Mesothelial cell of epicardium (in vitro differentiated cells): ENCODE data around the gene THEMIS2. TPM values are rescaled to one million over a fixed set of nuclear protein-coding genes. Genes with fewer than 3 reads are reported as not detected.

Experiments used
- DNase-seq, 2 experiments: peaks; one replicate each; pipeline ENCODE4 v3.0.0; 2021; ENCODE audit warnings: low spot score in 2 of 2; ENCODE audit not compliant: unreplicated experiment in 2 of 2
- H3K27ac Mint-ChIP-seq: 2 replicates; pipeline ENCODE4 v1.8.0; 2021; ENCODE audit warnings: mixed read lengths
- H3K27me3 Mint-ChIP-seq: 2 replicates; pipeline ENCODE4 v1.8.0; 2021; ENCODE audit warnings: low read depth, mixed read lengths
- H3K36me3 Mint-ChIP-seq: 2 replicates; pipeline ENCODE4 v1.8.0; 2021; ENCODE audit warnings: mixed read lengths
- H3K4me1 Mint-ChIP-seq: 2 replicates; pipeline ENCODE4 v1.8.0; 2021; ENCODE audit warnings: mixed read lengths
- H3K4me3 Mint-ChIP-seq: 2 replicates; pipeline ENCODE4 v1.8.0; 2021; ENCODE audit warnings: mild to moderate bottlenecking, moderate library complexity, mixed read lengths
- H3K9me3 Mint-ChIP-seq: 2 replicates; pipeline ENCODE4 v1.8.0; 2021; ENCODE audit warnings: mixed read lengths
- total RNA-seq: library from RNA; stranded (reverse); gene quantifications from 3 replicates; pipeline ENCODE4 v1.2.1, GENCODE V29; 2021
- TF ChIP-seq, protein P1 (sequence below): fragments of 200-600 bp; sonication (generic); IDR thresholded peaks from one replicate; pipeline ENCODE4 v1.5.0; 2021; ENCODE audit warnings: antibody characterized with exemption; ENCODE audit not compliant: unreplicated experiment

THEMIS2 gene
- total RNA-seq, 1 donor from 2014 or later = 0.63 TPM

DNA sequence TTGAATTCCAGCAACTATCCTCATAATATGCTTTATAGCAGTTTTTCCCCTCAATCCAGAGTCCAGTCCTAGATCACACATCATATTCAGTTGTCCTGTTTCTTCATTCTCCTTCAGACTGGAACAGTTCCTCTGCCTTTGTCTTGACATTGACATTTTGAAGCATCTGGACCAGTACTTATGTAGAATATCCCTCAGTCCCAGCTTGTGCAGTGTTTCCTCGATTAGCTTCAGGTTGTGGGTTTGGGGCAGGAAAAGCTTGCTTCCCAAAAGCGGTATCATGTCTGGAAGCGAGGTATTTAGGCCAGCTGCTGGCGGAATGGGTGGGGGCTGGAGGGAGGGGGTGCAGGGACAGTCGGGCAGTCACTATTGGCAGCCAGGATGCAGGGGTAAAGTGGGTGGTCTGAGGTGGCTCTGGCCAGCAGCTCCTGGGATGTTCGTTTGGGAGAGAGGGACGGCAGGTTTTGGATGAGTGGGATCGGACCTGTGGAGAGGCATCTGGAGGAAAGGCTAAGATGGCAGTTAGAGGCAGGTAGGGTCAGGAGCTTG is 6.5 kb downstream of the THEMIS2 start:
- no peak overlapping the region for H3K4me3 Mint-ChIP-seq
- TF ChIP-seq, protein P1, sequence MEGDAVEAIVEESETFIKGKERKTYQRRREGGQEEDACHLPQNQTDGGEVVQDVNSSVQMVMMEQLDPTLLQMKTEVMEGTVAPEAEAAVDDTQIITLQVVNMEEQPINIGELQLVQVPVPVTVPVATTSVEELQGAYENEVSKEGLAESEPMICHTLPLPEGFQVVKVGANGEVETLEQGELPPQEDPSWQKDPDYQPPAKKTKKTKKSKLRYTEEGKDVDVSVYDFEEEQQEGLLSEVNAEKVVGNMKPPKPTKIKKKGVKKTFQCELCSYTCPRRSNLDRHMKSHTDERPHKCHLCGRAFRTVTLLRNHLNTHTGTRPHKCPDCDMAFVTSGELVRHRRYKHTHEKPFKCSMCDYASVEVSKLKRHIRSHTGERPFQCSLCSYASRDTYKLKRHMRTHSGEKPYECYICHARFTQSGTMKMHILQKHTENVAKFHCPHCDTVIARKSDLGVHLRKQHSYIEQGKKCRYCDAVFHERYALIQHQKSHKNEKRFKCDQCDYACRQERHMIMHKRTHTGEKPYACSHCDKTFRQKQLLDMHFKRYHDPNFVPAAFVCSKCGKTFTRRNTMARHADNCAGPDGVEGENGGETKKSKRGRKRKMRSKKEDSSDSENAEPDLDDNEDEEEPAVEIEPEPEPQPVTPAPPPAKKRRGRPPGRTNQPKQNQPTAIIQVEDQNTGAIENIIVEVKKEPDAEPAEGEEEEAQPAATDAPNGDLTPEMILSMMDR = no peak
- peaks cover 3% of the 10 kb centered on the region for H3K27me3 Mint-ChIP-seq
- H3K4me1 Mint-ChIP-seq = no peaks in the 10 kb centered on the region
- no peak for DNase-seq
- no peak overlapping the region for H3K27ac Mint-ChIP-seq
- H3K9me3 Mint-ChIP-seq = no peaks in the 10 kb centered on the region
- no peaks in the 10 kb centered on the region for H3K36me3 Mint-ChIP-seq

DNA sequence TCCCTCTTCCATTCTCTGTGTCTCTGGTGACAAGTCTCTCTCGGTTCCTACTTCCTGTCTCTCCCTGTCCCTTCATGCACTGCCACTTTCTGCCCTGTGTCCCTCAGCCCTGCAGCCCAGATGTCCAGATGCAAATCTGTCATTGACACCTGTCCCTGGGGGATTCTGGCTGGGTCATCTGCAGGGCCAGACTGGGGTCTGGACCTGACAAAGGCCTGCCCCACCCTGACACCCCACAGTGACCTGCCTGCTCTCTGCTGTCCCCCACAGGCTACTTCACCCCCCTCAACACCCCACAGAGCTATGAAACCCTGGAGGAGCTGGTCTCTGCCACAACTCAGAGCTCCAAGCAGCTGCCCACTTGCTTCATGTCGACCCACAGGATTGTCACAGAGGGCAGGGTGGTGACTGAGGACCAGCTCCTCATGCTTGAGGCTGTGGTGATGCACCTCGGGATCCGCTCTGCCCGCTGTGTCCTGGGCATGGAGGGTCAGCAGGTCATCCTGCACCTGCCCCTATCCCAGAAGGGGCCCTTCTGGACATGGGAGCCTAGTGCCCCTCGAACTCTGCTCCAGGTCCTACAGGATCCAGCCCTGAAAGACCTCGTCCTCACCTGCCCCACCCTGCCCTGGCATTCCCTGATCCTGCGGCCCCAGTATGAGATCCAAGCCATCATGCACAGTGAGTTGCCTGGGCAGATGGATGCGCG is 7.2 kb downstream of the THEMIS2 start:
- TF ChIP-seq, protein P1 = no peak
- H3K36me3 Mint-ChIP-seq = peaks cover 2% of the 10 kb centered on the region
- no peaks in the 10 kb centered on the region for H3K9me3 Mint-ChIP-seq
- no peaks in the 10 kb centered on the region for H3K4me1 Mint-ChIP-seq
- DNase-seq = no peak
- H3K27ac Mint-ChIP-seq = no peak overlapping the region
- no peak overlapping the region for H3K4me3 Mint-ChIP-seq
- peaks cover 3% of the 10 kb centered on the region for H3K27me3 Mint-ChIP-seq

DNA sequence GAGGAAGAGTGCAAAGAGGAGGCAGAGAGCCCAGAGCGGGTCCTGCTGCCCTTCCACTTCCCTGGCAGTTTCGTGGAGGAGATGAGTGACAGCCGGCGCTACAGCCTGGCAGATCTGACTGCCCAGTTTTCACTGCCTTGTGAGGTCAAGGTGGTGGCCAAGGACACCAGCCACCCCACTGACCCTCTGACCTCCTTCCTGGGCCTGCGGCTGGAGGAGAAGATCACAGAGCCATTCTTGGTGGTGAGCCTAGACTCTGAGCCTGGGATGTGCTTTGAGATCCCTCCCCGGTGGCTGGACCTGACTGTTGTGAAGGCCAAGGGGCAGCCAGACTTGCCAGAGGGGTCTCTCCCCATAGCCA is 10.2 kb downstream of the THEMIS2 start:
- TF ChIP-seq, protein P1 = no peak
- Mint-ChIP-seq H3K4me1 (no peaks in the 10 kb centered on the region), H3K4me3 (no peak overlapping the region), H3K27ac (no peak overlapping the region), H3K36me3 (peaks cover 3% of the 10 kb centered on the region), H3K9me3 (no peaks in the 10 kb centered on the region), H3K27me3 (no peaks in the 10 kb centered on the region)
- DNase-seq = no peak

DNA sequence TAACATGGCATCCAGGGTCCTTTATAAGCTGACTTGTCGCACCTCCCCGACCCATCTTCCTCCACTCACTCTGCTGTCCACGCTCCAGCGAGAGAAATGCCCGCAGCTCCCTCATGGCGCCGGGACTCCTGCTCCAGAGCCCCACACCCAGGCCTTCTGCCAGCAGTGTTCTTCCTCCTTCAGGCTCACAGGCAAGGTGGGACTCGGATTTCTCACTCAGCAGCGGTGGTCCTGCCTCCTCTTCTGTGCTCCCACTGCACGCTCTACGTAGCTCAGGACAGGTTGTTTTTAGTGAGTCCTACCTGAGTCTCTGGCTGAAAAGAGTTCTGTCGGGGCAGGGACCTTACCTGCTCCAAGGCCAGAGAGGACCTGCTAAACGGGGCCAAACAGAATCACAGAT is 11.2 kb downstream of the THEMIS2 start:
- TF ChIP-seq, protein P1 = no peak
- H3K9me3 Mint-ChIP-seq = no peaks in the 10 kb centered on the region
- no peaks in the 10 kb centered on the region for H3K4me1 Mint-ChIP-seq
- H3K27ac Mint-ChIP-seq = no peak overlapping the region
- no peak for DNase-seq
- peaks cover 4% of the 10 kb centered on the region for H3K36me3 Mint-ChIP-seq
- H3K4me3 Mint-ChIP-seq = no peak overlapping the region
- no peaks in the 10 kb centered on the region for H3K27me3 Mint-ChIP-seq

DNA sequence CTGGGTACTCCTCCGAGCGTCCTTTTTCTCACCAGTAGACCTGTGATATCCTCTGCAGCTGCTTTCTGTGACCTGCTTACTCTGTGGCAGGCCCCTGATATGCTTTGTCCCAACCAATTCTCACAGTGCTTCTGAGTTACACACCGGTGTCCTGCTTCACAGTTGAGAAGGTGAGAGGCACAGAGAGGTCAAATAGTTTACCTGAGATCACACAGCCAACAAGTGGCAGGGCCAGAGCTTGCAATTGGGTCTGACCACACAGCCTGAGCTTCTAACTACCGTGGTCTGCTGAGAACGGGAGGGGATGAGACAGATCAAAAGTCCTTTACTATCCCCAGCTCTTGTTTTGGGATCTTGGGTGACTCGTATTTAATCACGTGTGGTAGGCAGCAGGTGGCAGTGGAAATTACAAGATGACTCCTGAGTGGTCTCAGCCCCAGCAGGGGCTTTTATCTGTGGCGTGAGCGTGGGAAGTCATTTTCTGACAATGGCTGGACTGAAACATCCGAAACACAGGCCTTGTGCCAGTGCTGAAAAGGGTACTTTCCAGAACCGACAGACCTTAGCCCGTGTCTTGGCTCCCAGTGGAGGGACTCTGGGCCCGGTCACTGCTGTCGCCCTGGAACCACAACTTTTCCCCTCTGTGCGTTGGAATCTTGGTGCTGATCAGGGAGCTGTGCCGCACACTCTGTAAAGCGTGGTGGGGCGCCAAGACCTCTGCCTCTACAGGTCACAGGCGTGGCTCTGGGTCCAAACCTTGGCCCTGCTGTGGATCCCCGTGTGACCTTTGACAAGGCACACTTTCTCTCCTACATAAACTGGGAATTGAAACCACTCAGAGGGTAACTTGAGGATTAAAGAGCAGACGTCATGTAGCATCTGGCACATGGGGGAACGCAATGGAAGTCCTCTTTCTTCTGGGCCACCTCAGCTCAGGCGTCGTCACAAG is 11.9 kb downstream of the THEMIS2 start:
- Mint-ChIP-seq H3K27me3 (no peaks in the 10 kb centered on the region), H3K4me3 (no peak overlapping the region), H3K9me3 (no peaks in the 10 kb centered on the region), H3K4me1 (no peaks in the 10 kb centered on the region), H3K36me3 (peaks cover 4% of the 10 kb centered on the region), H3K27ac (no peak overlapping the region)
- TF ChIP-seq, protein P1 = no peak
- no peak for DNase-seq
